Omental fat pad (tissue), 4 donors: ENCODE measurements around the gene LSM10. TPM values are rescaled to one million over a fixed set of nuclear protein-coding genes. Genes with fewer than 3 reads are reported as not detected.

Experiments
- ATAC-seq: fragments of 150-250 bp; one replicate; pipeline ENCODE4 v1.9.1; 2016; ENCODE audit warnings: mild to moderate bottlenecking, moderate library complexity; ENCODE audit not compliant: low FRiP score
- DNase-seq: peaks from one replicate; pipeline ENCODE4 v3.0.0-alpha.2; 2019; ENCODE audit warnings: low spot score
- CTCF ChIP-seq, 3 donors: fragments of 450-650 bp; IDR thresholded peaks; one replicate each; pipeline ENCODE4 v1.5.1; 2016 to 2017; ENCODE audit warnings: antibody characterized with exemption in 3 of 3, mild to moderate bottlenecking in 3 of 3, moderate library complexity in 2 of 3
- total RNA-seq, 4 donors: library from RNA; depleted of rRNA; stranded (reverse); fragments of >200 nt; gene quantifications; one replicate each; pipeline ENCODE4 v1.1.0, GENCODE V29; 2016

LSM10 gene
- total RNA-seq, 4 donors from 2014 or later, result 28.7 to 57.8 (median 38.3) TPM

GRCh38 chr1:36384542-36385409 lies 12.9 kb downstream of the LSM10 start:
- no peak for TF ChIP-seq CTCF (IDR thresholded peaks at IDR 0.05)
- DNase-seq (no peak), ATAC-seq (no peak)

GRCh38 chr1:36383240-36383639 lies 14.5 kb downstream of the LSM10 start:
- no peak for TF ChIP-seq CTCF (IDR thresholded peaks at IDR 0.05)
- ATAC-seq, result no peak
- no peak for DNase-seq

- ATAC-seq (no peak), DNase-seq (no peak)
- no peak for TF ChIP-seq CTCF (IDR thresholded peaks at IDR 0.05)
Observed at GRCh38 chr1:36382669-36383068, 15.0 kb downstream of the LSM10 start.

- DNase-seq (no peak), ATAC-seq (no peak)
- TF ChIP-seq CTCF (IDR thresholded peaks at IDR 0.05), result no peak
Observed at GRCh38 chr1:36382231-36382630, 15.5 kb downstream of the LSM10 start.

- no peak for ATAC-seq
- no peak for TF ChIP-seq CTCF (IDR thresholded peaks at IDR 0.05)
- no peak for DNase-seq
Observed at GRCh38 chr1:36381405-36381804, 16.3 kb downstream of the LSM10 start.

- TF ChIP-seq CTCF (IDR thresholded peaks at IDR 0.05), result no peak
- ATAC-seq (no peak), DNase-seq (no peak)
Observed at GRCh38 chr1:36380782-36381181, 16.9 kb downstream of the LSM10 start.

- no peak for ATAC-seq
- no peak for TF ChIP-seq CTCF (IDR thresholded peaks at IDR 0.05)
- no peak for DNase-seq
Observed at GRCh38 chr1:36380143-36380619, 17.5 kb downstream of the LSM10 start.
